ENCODE measurements around the gene CGB1.

CGB1 gene

GRCh38 chr19:49014123-49014869, 22.4 kb downstream of the CGB1 start:
- no peaks in the 10 kb centered on the region for H3F3A ChIP-seq (ENCODE audit: insufficient read depth, low read length)
- H3K27me3 ChIP-seq (ENCODE audit: insufficient read depth, low read length): no peaks in the 10 kb centered on the region
- no peaks in the 10 kb centered on the region for H3K79me2 ChIP-seq (ENCODE audit: insufficient read depth, low read length)
- H3K27ac ChIP-seq (ENCODE audit: low read depth, low read length, poor library complexity, severe bottlenecking): no peak overlapping the region
- H3K36me3 ChIP-seq (ENCODE audit: insufficient read depth, low read length): peaks cover 65% of the 10 kb centered on the region
- no peaks in the 10 kb centered on the region for H3K9me3 ChIP-seq (ENCODE audit: low read length)
- H3K4me1 ChIP-seq (ENCODE audit: insufficient read depth, low read length, severe bottlenecking): peaks cover 22% of the 10 kb centered on the region
- H3K9me2 ChIP-seq (ENCODE audit: low read depth, low read length): no peaks in the 10 kb centered on the region
- H3K9ac ChIP-seq (ENCODE audit: low read length): no peak overlapping the region
- no peak overlapping the region for H2AFZ ChIP-seq (ENCODE audit: low read length)
- H3K4me3 ChIP-seq (ENCODE audit: low read depth, low read length, poor library complexity, severe bottlenecking): no peak overlapping the region
- TF ChIP-seq CTCF (IDR thresholded peaks at IDR 0.05; ENCODE audit: low read length) (no peak), EZH2 (IDR thresholded peaks at IDR 0.05; ENCODE audit: borderline replicate concordance, low read length) (no peak)
- no peak overlapping the region for H3K4me2 ChIP-seq (ENCODE audit: low read length)
- H4K20me1 ChIP-seq (ENCODE audit: insufficient read depth, low read length): no peaks in the 10 kb centered on the region

- H3K4me2 ChIP-seq (ENCODE audit: low read length): no peak overlapping the region
- no peaks in the 10 kb centered on the region for H3K9me3 ChIP-seq (ENCODE audit: low read length)
- no peaks in the 10 kb centered on the region for H3K27me3 ChIP-seq (ENCODE audit: insufficient read depth, low read length)
- no peak overlapping the region for H3K4me3 ChIP-seq (ENCODE audit: low read depth, low read length, poor library complexity, severe bottlenecking)
- TF ChIP-seq CTCF (IDR thresholded peaks at IDR 0.05; ENCODE audit: low read length): no peak
- TF ChIP-seq EZH2 (IDR thresholded peaks at IDR 0.05; ENCODE audit: borderline replicate concordance, low read length): no peak
- H3K9ac ChIP-seq (ENCODE audit: low read length): no peak overlapping the region
- H2AFZ ChIP-seq (ENCODE audit: low read length): no peak overlapping the region
- no peaks in the 10 kb centered on the region for H3K4me1 ChIP-seq (ENCODE audit: insufficient read depth, low read length, severe bottlenecking)
- no peaks in the 10 kb centered on the region for H3K79me2 ChIP-seq (ENCODE audit: insufficient read depth, low read length)
- H4K20me1 ChIP-seq (ENCODE audit: insufficient read depth, low read length): no peaks in the 10 kb centered on the region
- peaks cover 84% of the 10 kb centered on the region for H3K36me3 ChIP-seq (ENCODE audit: insufficient read depth, low read length)
- no peaks in the 10 kb centered on the region for H3K9me2 ChIP-seq (ENCODE audit: low read depth, low read length)
- no peak overlapping the region for H3K27ac ChIP-seq (ENCODE audit: low read depth, low read length, poor library complexity, severe bottlenecking)
- H3F3A ChIP-seq (ENCODE audit: insufficient read depth, low read length): no peaks in the 10 kb centered on the region
Observed at GRCh38 chr19:49011194-49011593, 25.5 kb downstream of the CGB1 start.

- Histone ChIP-seq H3K9ac (ENCODE audit: low read length) (no peak overlapping the region), H3K27me3 (ENCODE audit: insufficient read depth, low read length) (no peaks in the 10 kb centered on the region), H3K9me2 (ENCODE audit: low read depth, low read length) (no peaks in the 10 kb centered on the region), H3K36me3 (ENCODE audit: insufficient read depth, low read length) (peaks cover 84% of the 10 kb centered on the region), H3K27ac (ENCODE audit: low read depth, low read length, poor library complexity, severe bottlenecking) (no peak overlapping the region), H3K4me2 (ENCODE audit: low read length) (no peak overlapping the region), H4K20me1 (ENCODE audit: insufficient read depth, low read length) (no peaks in the 10 kb centered on the region), H3K4me1 (ENCODE audit: insufficient read depth, low read length, severe bottlenecking) (no peaks in the 10 kb centered on the region), H3K9me3 (ENCODE audit: low read length) (no peaks in the 10 kb centered on the region), H3K4me3 (ENCODE audit: low read depth, low read length, poor library complexity, severe bottlenecking) (no peak overlapping the region), H3K79me2 (ENCODE audit: insufficient read depth, low read length) (no peaks in the 10 kb centered on the region), H2AFZ (ENCODE audit: low read length) (no peak overlapping the region), H3F3A (ENCODE audit: insufficient read depth, low read length) (no peaks in the 10 kb centered on the region)
- no peak for TF ChIP-seq EZH2 (IDR thresholded peaks at IDR 0.05; ENCODE audit: borderline replicate concordance, low read length)
- TF ChIP-seq CTCF (IDR thresholded peaks at IDR 0.05; ENCODE audit: low read length): no peak
Observed at GRCh38 chr19:49010453-49010852, 26.2 kb downstream of the CGB1 start.

Measured in OCI-LY1 (cell line).